HT1080 (cell line): ENCODE results near the gene CTDSPL. TPM values are rescaled to one million over a fixed set of nuclear protein-coding genes. Genes with fewer than 3 reads are reported as not detected.

Experiments used
- DNase-seq: peaks from one replicate; pipeline ENCODE4 v3.0.0-alpha.2; 2015; ENCODE audit warnings: low read depth
- total RNA-seq: library from RNA; depleted of rRNA; stranded (reverse); fragments of >200 nt; shearing (Covaris generic); gene quantifications from 2 replicates; pipeline ENCODE4 v1.2.3, GENCODE V29; 2014

CTDSPL gene
- total RNA-seq, 1 experiment from 2014 or later = 23.5 TPM

DNA sequence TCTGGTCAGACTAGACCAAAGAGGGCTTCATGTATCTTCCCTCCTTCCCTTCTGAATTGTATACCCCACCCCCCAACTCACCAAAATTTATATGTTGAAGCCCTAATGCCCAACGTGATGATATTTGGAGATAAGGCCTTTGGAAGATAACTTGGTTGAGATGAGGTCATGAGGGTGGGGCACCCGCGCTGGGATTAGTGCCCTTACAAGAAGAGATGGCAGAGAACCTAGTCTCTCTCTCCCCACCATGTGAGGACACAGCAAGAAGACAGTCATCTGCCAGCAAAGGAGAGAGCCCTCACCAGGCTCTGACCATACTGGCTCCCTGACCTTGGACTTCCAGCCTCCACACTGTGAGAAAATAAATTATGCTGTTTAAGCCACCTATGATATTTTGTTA is 154.3 kb downstream of the CTDSPL start:
- DNase-seq = no peak

DNA sequence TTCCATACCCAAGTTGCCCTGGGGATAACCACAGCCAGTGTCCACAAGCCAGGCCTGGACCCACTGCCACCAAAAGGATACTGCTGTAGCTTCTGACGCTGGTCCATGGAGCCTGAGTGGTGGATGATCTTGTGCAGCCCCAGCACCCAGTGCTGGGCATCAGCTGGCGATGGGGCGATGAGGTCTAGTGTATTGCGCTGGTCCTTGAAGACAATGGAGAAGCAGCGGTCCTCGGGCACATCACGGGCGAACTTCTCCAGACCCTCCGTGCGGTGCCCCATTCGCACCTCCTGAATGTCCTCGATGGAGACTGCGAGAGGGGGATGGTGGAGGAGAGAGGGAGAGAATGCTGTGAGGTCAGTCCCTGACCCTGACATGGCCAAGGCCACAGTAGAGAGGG is 154.7 kb downstream of the CTDSPL start:
- DNase-seq = no peak

DNA sequence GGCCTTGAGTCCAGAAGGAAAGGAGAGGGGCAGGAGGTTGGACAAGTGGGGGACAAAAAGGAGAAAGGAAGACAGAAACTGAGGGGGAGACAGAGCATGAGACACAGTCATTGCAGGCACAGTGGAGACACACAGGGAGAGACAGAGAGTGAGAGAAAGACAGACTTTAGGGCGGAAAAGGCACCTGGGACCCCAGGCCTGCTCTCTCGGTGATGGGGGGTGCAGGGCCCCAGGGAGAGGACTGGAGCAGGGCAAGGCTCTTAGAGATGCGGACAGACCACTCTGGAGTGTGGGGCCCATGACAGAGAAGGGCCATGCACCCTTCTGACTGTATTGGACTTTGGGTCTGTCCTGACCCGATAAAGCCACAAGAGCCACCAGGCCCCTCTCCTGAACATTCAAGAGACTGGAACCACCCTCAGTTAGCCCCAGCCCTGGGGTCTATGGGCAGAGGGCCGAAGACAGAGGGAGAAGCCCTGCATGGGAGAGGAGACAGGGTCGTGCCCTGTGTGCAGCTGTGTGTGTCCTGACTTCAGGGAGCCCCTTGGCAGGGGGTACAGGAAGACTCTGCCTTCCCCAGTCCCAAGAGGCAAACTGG is 155.3 kb downstream of the CTDSPL start:
- no peak for DNase-seq

DNA sequence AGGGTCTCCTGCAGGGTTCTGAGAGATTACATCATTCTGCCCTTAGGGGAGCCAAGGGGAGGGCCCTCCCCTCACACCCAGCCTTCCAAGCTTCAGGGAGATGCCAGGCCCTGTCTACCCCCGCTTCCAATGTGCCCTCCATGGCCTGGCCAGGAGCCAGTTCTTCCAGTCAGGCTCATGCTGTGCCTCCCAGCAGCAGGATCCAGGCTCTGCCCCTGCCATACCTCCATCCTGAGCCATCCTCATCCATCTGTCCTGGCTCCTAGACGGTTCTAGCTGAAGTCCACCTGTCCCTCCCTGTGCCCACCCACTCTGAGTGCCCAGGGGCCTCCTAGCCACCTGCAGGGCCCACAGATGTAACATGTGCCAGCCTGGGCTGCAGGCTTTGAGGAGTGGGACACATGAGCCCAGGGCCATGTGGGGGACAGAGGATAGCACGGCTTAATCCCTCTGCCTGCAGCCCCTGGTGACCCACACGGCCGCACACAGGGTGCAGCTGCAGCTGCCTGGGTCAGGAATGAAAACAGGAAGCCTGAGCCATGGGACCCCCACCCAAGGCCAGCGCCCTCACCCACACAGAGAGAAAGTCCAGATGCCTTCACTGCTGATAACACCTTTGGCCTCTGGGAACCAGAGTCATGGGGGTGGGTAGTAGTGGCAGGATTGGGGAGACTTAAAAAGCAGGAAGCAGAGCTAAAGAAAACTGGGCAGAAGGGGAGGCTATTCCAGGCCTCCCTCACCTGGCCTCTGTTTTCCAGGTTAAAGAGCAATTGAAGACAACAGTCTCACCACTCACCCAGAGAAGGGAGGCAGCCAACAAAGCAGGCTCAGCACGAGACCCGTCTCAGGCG is 156.0 kb downstream of the CTDSPL start:
- no peak for DNase-seq

DNA sequence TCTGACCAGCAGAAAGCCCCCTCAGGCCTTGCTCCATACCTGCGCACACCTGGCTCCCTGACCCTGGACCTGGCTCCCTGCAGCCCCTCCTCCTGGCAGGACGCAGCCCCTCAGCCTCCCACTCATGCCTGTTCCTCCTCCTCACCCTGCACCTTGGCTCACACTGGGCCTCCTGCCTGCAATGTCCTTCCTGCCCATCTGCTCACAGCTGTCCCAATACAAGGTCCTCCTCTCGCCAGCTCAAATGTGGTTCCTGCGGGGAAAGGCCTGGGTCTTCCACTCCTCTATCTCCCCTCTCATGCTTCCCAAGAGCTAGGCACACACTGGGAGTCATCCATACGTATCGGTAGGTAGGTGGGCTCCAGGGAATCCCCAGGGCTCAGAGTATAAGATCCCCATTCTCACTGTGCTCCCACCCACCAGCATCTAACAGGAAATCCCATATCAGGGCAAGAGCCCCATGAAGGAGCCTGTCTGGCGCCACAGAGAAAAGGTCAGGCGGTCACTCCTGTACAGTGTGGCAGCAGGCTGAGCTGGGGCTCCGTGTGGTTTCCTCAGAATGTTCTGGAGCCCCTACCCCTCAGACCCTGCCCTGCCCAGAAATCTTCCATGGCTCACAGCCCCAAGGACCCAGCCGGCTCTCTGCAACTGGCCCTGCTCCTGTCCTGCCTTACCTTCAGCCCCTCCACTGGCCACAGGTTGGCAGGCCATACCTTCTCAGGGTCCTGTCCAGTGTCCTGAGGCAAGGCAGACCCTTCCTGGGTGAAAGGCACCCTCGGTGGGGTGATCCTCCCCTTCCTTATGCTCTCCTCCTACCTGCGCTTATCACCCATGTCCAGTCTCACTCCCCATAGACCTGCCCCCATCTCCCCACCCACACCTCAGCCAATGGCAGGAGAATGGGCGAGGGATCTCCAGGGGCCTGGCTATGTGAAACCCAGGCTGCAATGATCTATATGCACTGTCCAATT is 156.9 kb downstream of the CTDSPL start:
- DNase-seq = no peak

DNA sequence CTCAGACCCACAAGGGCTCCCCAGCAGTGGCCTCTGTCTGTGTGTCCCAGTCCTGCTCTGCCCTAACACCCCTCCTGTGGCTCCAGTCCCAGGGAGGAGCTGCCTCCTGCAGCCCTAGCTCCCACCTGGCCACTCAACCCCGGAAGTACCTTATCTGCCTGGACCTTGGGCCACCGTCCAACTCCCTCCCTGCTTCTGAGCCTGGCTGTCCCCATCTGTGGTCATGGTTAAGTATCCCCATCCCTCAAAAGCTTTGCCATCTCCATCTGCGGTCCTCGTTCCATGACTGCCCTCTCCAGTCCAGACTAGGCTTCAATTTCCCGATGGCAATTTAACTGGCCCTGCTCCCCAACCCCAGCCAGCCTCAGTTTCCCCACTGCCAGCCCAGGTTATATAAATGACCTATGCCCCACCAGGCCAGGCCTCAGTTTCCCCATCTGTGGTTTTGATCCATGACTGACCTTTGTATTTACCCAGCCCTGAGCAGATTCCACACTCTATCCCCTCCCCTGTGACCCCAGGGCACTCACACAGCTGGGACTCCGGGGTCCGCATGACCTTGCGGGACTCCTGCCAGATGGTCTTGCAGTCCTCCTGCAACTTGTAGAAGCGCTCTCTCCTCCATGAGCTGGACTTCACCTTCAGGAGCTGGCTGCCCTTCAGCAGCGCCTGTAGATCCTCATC is 158.1 kb downstream of the CTDSPL start:
- DNase-seq = no peak

DNA sequence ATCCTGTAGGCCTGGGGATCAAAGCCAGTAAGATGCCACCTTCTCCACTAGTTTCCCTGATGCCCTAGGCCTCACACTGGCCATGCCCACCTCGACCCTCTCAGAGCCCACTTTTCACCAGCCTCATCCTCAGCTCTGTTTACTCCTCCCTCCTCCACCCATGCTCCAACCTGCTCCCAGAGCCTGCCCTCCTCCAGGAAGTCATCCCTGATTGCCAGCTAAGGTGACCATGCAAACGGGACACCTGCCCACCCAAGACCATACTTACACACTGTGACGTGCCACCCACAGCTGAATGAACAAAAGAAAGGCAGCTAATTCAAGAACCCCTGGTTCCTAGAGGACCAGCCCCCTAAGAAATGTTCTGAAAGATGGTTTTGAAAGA is 158.7 kb downstream of the CTDSPL start:
- no peak for DNase-seq

DNA sequence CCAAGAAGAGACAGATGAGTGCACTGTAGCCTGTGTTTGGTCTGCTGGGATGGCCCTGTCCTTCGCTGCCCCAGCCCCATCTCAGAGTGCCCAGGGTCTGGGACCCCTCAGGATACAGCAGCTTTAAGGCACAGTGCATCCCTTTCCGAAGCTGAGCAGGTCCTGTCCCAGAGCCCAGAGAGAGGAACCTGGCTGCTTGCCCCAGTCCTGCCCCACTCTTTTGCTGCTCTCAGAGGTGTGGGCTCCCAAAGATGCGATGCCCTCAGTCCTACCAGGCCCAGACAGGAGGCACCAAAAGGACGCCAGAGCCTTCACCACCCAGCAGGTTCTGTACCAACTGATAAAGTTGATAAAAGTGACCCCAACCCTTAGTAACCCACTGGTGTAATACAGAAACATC is 159.5 kb downstream of the CTDSPL start:
- no peak for DNase-seq

DNA sequence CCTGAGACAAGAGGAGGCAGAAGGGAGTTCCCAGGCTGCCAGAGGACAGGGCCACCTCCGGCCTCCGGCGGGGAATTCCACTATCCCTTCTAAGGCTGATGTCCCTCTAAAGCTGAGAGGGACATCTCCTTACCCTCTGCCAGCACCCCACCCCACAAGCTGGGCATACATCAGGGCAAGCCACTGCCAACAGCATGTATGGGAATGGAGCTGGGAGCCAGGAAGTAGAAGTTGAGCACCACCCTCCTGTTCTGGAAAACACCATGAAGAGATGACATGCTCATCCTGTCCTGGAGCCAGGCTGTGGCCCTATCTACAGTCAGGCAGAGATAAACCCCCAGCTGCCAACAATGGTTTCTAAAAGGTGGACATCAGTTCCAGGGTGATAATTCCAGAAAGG is 160.6 kb downstream of the CTDSPL start:
- DNase-seq = no peak

DNA sequence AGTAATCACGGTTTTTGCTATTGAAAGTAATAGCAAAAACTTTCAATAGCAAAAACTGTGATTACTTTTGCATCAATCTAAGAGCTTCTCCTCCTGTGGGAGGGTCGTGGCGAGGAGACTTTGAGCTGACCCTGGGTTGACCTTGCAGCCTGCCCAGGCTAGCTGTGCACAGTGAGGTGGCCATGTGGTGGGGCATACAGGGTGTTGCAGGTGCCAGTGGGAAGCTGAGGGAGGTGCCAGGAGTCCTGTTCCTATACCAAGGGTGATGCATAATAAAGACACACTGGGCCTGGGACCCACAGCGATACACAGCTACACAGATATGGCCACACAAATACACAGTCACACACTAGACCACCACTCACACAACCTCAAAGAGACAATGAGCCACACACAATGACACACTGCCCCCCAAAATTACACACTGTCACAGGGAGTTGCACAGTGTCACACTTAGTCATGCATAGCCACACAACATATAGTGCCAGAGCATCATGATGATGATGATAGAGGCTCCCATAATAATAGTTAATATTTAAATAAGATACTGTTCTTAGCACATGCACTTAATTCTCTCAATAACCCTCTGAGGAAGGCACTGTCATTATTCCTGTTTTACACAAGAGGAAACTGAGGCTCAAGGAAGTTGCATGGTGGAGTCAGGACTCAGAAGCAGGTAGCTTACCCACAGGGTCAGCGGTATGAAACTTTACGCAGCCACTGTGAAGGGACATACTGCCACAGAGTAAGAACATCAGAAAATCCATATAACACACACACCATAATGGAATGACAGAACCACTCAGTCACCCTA is 161.4 kb downstream of the CTDSPL start:
- no peak for DNase-seq

DNA sequence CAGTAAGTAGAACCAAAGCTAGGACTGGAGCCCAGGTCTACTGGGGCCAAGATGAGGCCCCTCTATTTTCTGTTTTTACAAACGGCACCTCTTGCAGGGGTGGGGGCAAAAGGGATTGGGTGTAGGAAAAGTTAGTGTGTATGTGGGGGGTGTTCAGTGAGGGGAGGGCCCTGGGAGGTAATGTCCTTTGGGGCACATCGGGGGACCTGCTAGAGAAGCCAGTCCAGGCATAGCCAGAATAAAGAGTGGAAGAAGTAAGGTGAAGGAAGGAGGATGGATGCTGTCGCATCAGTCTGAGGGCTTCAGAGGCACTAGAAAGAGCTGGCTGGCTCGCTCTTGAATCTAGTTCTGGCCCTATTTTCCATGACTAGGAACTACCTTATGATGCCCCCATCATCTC is 165.2 kb downstream of the CTDSPL start:
- no peak for DNase-seq

DNA sequence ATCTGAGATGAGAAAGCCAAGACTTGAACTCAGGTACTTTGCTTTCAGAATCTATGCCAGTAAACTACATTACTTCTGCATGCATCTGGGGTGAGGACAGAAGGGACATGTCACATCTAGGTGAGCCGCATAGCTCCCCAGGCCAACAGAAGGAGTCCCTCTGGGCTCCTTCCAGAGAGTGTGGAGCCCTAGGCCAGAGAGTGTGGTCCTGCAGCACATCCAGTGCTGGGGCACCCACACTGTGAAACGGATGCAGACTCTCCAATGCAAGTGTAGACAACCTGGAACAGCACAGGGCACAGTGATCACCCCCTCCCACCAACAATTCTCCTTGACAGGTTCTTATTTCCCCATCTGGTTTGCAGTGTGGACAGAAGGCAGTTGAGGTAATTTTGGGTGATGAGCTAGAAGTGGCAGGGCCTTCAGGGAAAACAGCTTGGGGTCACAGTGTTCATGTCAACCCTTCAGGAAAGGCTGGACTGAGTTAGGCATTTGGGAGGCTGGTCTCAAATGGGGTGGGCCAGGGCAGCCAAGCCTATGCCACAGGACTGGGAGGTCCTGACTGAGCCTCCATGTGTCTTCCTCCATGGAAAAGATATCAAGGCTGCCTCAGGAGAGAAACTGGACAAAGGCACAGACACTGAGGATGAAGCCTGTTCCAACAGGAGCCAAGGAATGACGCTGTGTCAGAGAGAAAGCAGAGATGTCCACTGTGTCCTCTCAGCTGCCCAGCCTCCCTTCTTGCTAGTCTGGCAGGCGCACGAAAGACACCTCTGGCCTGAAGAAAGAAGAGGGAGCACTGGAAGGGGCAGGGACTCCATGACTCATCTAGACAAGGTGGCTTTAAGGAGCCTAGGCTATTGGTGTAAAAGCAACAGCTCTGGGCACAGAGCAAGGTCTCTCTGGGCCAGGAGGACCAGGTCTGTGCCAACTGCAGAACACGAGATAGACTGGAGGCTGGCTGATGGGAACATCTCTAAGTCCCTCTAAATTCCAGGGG is 166.1 kb downstream of the CTDSPL start:
- DNase-seq = no peak

DNA sequence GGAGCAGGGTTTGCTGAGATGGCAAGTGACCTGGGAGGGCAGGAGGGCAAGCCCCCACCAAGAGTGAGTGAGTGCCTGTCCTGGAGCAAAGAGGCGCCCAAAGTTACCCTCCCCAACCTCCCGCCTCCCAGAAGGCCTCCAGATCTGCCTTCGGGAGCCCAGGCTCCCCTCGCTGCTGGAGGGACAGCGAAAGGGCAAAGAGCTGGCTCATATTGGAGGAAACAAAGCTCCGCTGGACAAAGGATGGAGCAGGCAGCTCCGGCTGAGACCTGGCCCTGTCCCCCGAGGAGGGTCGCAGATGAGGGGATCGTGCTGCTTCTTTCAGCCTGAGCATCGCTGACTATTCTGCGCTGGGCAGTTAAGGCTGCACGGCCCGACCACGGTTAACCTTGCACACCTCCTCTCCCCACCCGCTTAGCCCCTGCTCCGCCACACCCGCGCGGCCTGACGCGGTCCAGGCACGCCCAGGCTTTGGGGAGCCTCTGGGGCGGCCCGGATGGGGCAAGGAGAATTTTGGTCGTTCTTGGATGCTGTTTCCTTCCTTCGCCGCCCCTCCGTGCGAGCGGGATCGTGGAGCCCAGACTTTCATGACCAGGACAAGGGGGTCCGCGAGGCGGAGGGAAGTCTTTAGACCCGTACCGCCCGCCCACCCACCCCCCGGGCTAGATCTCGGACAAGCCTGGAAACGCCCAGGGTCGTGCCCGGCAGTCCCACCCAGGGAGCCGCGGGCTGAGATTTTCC is 167.1 kb downstream of the CTDSPL start:
- DNase-seq = no peak

DNA sequence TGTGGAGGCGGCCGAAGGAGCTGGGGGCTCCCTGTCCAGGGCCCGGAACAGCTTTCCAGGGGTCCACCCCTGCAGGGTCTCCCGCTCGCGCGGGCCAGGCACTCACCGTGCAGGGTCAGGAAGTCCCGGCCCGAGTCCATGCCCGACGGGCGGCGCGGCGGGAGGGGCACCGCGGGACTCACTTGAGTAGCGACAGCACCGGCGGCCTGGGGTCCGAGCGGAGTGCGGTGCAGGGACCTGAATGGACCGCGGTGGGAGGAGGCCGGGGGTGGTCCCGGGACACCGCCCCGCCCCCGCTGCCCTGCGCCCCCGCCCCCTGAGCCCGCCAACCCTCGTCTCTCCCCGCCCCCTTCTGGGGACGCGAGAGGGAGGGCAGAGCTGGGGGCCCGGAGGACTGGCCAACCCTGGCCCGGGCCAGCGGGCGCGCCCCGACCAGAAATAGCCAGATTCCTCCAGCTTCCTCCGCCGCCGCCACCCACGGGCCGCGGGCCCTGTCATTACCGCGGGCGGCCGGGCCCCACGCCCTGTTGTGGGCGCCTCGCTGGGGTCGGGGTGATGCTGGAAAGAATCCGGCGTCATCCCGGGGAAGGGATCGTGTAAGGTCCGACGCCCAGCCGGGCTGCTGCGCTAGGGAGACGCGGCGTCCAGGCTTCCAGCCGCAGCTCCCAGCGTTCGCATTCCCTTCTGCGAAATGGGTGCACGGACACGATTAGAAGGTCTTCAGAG is 167.9 kb downstream of the CTDSPL start, which contains the start of gene PLCD1:
TSS of gene PLCD1 (minus strand) at position 243 of the 726 bp plus-strand sequence. CDS start at position 140, 103 bp downstream.
- DNase-seq = no peak

DNA sequence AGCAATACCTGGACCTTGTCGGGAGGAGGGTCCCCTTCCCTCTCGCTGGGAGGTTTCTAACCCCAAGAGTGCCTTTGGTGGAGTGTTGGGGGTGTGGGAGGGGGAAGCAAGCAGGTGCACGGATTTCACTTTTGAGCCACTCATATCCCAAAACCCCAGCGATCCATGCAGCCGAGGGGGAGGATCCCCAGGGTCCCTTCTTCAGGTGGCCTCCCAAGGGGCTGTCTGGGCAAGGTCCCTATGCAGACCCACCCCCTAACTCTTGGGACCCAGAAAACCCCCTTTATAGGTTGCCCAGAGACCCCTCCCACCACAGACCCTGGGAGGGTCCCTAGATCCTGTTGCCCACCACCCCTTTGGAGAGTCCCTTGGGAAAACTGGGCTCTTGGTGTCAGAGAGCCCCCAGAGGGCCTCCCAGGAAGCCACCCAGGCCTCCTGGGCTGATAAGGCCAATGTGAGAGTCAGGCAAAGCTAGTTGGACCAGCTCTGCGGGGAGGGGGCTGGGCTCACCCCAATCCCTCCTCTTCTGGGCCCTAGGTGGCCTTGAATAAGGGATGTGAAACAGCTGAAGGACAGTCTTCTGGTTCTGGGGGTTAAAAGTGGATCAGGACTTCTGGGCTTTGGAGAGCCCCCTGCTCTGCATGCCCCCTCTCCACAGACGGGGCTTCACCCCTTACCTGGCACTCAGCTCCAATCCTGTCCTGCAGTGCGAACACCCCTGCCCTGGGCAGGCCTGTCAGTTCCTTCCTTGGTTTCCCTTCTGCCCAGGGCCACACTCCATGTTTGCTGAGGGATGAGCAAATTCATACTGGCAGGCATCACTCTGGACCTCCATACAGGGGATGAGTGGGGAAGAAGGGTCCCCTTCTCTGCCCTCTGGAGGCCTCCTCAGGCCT is 168.7 kb downstream of the CTDSPL start:
- DNase-seq = no peak
